ELF-1 (cell line): ENCODE results near the gene USE1.

ENCODE experiments used
- DNase-seq: peaks from one replicate; pipeline ENCODE4 v3.0.0-alpha.2; 2016; ENCODE audit warnings: low read depth, low spot score

Gene USE1

GRCh38 chr19:17205237-17206140 is 9.7 kb upstream of the USE1 start:
- peak; percentile 87 for DNase-seq

GRCh38 chr19:17206736-17207581 is 8.2 kb upstream of the USE1 start:
- DNase-seq = no peak

- DNase-seq = peak; percentile 99
Measured at GRCh38 chr19:17209126-17210036, 5.8 kb upstream of the USE1 start.

GRCh38 chr19:17210296-17210695 is 4.9 kb upstream of the USE1 start:
- DNase-seq = no peak

- no peak for DNase-seq
Measured at GRCh38 chr19:17211547-17212446, 3.4 kb upstream of the USE1 start.

- DNase-seq = no peak
Measured at GRCh38 chr19:17213334-17213733, 1.8 kb upstream of the USE1 start.

GRCh38 chr19:17214508-17215126 is 540 bp upstream of the USE1 start:
- no peak for DNase-seq

GRCh38 chr19:17216058-17216670 is 1.0 kb downstream of the USE1 start:
- DNase-seq = no peak

GRCh38 chr19:17219286-17219685 is 4.1 kb downstream of the USE1 start:
- DNase-seq = peak; percentile 51

GRCh38 chr19:17220207-17220758 is 5.1 kb downstream of the USE1 start:
- no peak for DNase-seq

GRCh38 chr19:17225053-17225452 is 9.9 kb downstream of the USE1 start:
- DNase-seq = no peak

- DNase-seq = peak; percentile 99
Measured at GRCh38 chr19:17226002-17226933, 11.1 kb downstream of the USE1 start, which contains the start of gene OCEL1. TSS of gene OCEL1 (plus strand) at chr19:17226226. CDS start at chr19:17226248, 22 bp downstream.

- peak; percentile 47 for DNase-seq
Measured at GRCh38 chr19:17227798-17228367, 12.7 kb downstream of the USE1 start.

GRCh38 chr19:17229890-17230289 is 14.7 kb downstream of the USE1 start:
- no peak for DNase-seq

GRCh38 chr19:17232258-17232657 is 17.1 kb downstream of the USE1 start:
- DNase-seq = no peak

GRCh38 chr19:17234911-17235299 is 19.7 kb downstream of the USE1 start:
- DNase-seq = peak; percentile 71

GRCh38 chr19:17235300-17235970 is 20.3 kb downstream of the USE1 start:
- DNase-seq = peak; percentile 80
